B cell (primary cell): Measurements from ENCODE around the gene AHDC1. TPM values are rescaled to one million over a fixed set of nuclear protein-coding genes. Genes with fewer than 3 reads are reported as not detected.

ENCODE experiments used
- ATAC-seq: fragments of 200-7000 bp; cut with Tn5 transposase; one replicate; pipeline ENCODE4 v1.10.0; 2021; ENCODE audit warnings: low read depth, mild to moderate bottlenecking, moderate number of reproducible peaks, moderate library complexity
- CTCF ChIA-PET: fragments of 350-600 bp; sonication (Branson Sonifier 250); formaldehyde crosslinking; loops from one replicate; lab custom pipeline; 2021; ENCODE audit warnings: antibody characterized with exemption, inconsistent platforms; lab: Charles Lee
- POLR2A ChIA-PET: fragments of 350-600 bp; sonication (Branson Sonifier 250); formaldehyde crosslinking; loops from one replicate; lab custom pipeline; 2021; ENCODE audit warnings: antibody characterized with exemption; lab: Charles Lee
- DNase-seq: peaks from one replicate; pipeline ENCODE4 v3.0.0; 2013
- H2AFZ ChIP-seq: 2 replicates; pipeline ENCODE4 v1.6.1; 2012; ENCODE audit warnings: mild to moderate bottlenecking, low read depth, low read length; ENCODE audit not compliant: insufficient read depth, poor library complexity, severe bottlenecking
- H3K27ac ChIP-seq, 2 donors: 1 replicate in 1 of 2; 2 replicates in 1 of 2; pipeline ENCODE4 v1.5.1; 2012 to 2013; ENCODE audit warnings: low read length in 2 of 2, mild to moderate bottlenecking in 2 of 2, moderate library complexity in 1 of 2
- H3K27me3 ChIP-seq, 4 experiments: fragments of 200-600 bp in 1 of 4; sonication (generic) in 1 of 4; replicated peaks in 1 of 4; 1 replicate in 2 of 4; 2 replicates in 2 of 4; pipeline versions ENCODE4 v1.6.1 to v1.7.0; 2013 to 2016; ENCODE audit warnings: low read length in 3 of 4, mild to moderate bottlenecking in 2 of 4, mixed read lengths in 1 of 4, moderate library complexity in 1 of 4; ENCODE audit not compliant: insufficient read depth in 4 of 4, control insufficient read depth in 3 of 4; ENCODE audit errors: control extremely low read depth in 1 of 4
- H3K36me3 ChIP-seq, 2 experiments: replicated peaks in 1 of 2; 1 replicate in 1 of 2; 2 replicates in 1 of 2; pipeline versions ENCODE4 v1.6.1 to v1.7.1; 2013; ENCODE audit warnings: low read length in 1 of 2; ENCODE audit not compliant: insufficient read depth in 2 of 2, control insufficient read depth in 1 of 2; ENCODE audit errors: control extremely low read depth in 1 of 2, extremely low read depth in 1 of 2
- H3K4me1 ChIP-seq, 2 donors: fragments of 200-600 bp in 1 of 2; sonication (generic) in 1 of 2; 1 replicate in 1 of 2; 2 replicates in 1 of 2; pipeline versions ENCODE4 v1.5.1 to v1.6.1; 2013 to 2017; ENCODE audit warnings: low read length in 2 of 2; ENCODE audit not compliant: control insufficient read depth in 2 of 2, insufficient read depth in 2 of 2
- H3K4me2 ChIP-seq: replicated peaks from 2 replicates; pipeline ENCODE3; 2012; ENCODE audit warnings: mild to moderate bottlenecking, low read depth, low read length; ENCODE audit not compliant: poor library complexity, severe bottlenecking
- H3K4me3 ChIP-seq, 5 experiments: fragments of 200-600 bp in 1 of 5; sonication (generic) in 1 of 5; 1 replicate in 3 of 5; 2 replicates in 2 of 5; pipeline versions ENCODE4 v1.5.1 to v1.7.0; 2011 to 2016; ENCODE audit warnings: low read length in 4 of 5, mild to moderate bottlenecking in 4 of 5, low read depth in 2 of 5, control low read depth in 1 of 5, moderate library complexity in 1 of 5; ENCODE audit not compliant: insufficient read depth in 1 of 5; ENCODE audit errors: control extremely low read depth in 1 of 5, extremely low read depth in 1 of 5
- H3K79me2 ChIP-seq: fragments of 200-600 bp; sonication (generic); one replicate; pipeline ENCODE4 v1.6.0; 2016; ENCODE audit warnings: low read length; ENCODE audit not compliant: control insufficient read depth, insufficient read depth
- H3K9ac ChIP-seq: fragments of 200-600 bp; sonication (generic); 2 replicates; pipeline ENCODE4 v1.6.1; 2017; ENCODE audit warnings: mild to moderate bottlenecking, low read length, moderate library complexity
- H3K9me3 ChIP-seq, 3 donors: one replicate each; pipeline versions ENCODE4 v1.6.1 to v1.7.1; 2013; ENCODE audit warnings: low read length in 2 of 3; ENCODE audit not compliant: control insufficient read depth in 2 of 3, insufficient read depth in 1 of 3; ENCODE audit errors: control extremely low read depth in 1 of 3
- H4K20me1 ChIP-seq: 2 replicates; pipeline ENCODE4 v1.6.0; 2012; ENCODE audit warnings: mild to moderate bottlenecking, low read length; ENCODE audit not compliant: insufficient read depth, control insufficient read depth, poor library complexity, severe bottlenecking
- H3K27ac Mint-ChIP-seq: one replicate; pipeline ENCODE4 v1.8.0; 2021; ENCODE audit warnings: mixed read lengths
- H3K27me3 Mint-ChIP-seq: one replicate; pipeline ENCODE4 v1.8.0; 2021; ENCODE audit warnings: mixed read lengths
- H3K4me1 Mint-ChIP-seq: one replicate; pipeline ENCODE4 v1.8.0; 2021; ENCODE audit warnings: mixed read lengths
- H3K4me3 Mint-ChIP-seq: one replicate; pipeline ENCODE4 v1.8.0; 2021; ENCODE audit warnings: mixed read lengths
- H3K9me3 Mint-ChIP-seq: one replicate; pipeline ENCODE4 v1.8.0; 2022; ENCODE audit warnings: mixed read lengths; ENCODE audit not compliant: insufficient read depth
- CTCF ChIP-seq: fragments of 200-600 bp; IDR thresholded peaks from one replicate; pipeline ENCODE4 v1.8.0; 2022; ENCODE audit warnings: antibody characterized with exemption, mild to moderate bottlenecking
- EZH2 ChIP-seq: IDR thresholded peaks from 2 replicates; pipeline ENCODE4 v1.6.1; 2012; ENCODE audit warnings: borderline replicate concordance, low read depth, mild to moderate bottlenecking, moderate library complexity, low read length; ENCODE audit not compliant: insufficient read depth, poor library complexity, severe bottlenecking
- WGBS: methylation state at CpG from one replicate; pipeline ENCODE4 v1.1.5; 2013; ENCODE audit warnings: missing lambda C conversion rate; ENCODE audit not compliant: insufficient coverage; 5-methylcytosine and 5-hydroxymethylcytosine counted together
- intact Hi-C: fragments of 100-400 bp; cut with micrococcal nuclease; formaldehyde crosslinking; loops from one replicate; pipeline ENCODE4 v1.10.0; 2022
- polyA plus RNA-seq: library from polyadenylated mRNA; depleted of rRNA; stranded (reverse); fragments of >200 nt; gene quantifications from 2 replicates; pipeline ENCODE4 v1.2.3, GENCODE V29; 2012
- total RNA-seq, 2 donors: library from RNA; stranded (reverse); fragments of 120-200 nt in 1 of 2; gene quantifications; 1 replicate in 1 of 2; 2 replicates in 1 of 2; pipeline versions ENCODE4 v1.2.3 to v1.2.4, GENCODE V29; 2013 to 2022

Gene AHDC1
- total and polyA plus RNA-seq, 2 donors (not counting 1 experiment from before 2014, with no cell fraction given), result 6.2 to 32.0 TPM

DNA sequence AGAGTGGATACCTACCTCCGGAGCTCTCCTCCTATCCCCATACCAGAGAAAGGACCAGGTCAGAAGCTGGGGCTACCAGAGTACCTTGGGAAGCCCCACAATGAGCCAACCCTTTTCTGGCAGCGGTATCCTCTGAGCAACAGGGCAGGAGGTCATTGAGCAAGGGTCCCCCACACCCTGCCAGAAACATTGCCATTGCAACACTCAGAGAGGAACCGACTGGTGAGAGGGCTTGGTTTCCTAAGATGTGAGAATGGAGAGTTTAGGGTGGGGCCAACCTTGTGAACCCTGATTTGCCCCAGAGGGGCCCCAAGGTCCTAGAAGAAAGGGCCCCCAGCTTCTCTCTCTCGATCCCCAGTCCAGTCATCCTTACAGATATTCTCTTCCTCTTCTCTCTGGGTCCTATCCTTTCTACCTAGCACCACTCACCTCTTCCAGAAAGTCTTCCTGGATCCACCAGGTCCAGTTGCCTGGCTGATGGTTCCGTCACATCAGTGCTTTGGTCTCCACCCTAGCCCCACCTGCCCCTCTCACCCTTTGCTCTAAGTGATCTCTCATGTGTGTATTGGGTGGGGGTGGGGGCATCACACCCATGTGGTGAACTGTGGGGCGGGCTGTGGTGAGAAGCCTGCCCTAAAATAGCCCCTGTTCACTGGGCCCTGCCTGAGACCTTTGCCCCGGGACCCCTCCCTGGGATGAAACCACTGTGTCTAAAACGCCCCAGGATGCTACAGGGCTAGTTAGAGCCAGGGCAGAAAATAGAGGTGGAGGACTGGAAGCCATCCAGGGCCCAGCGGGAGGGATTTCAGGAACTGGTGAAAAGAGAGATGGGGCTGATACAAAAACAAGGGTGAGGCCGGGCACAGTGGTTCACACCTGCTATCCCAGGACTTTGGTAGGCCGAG lies 22.3 kb upstream of the AHDC1 start:
- Histone ChIP-seq H2AFZ (peak overlapping the region; percentile 69), H3K9ac (peak overlapping the region; percentile 75), H3K27me3 (no peaks in the 10 kb centered on the region), H3K9me3 (no peaks in the 10 kb centered on the region), H3K27ac (peak overlapping the region; percentile 87 to 88), H3K4me3 (peak overlapping the region; percentile 43 to 66 (median 63)), H3K36me3 (peaks cover 3 to 30% of the 10 kb centered on the region in 2 experiments), H4K20me1 (peaks cover 9% of the 10 kb centered on the region), H3K4me1 (peaks cover 85 to 99% of the 10 kb centered on the region in 2 donors), H3K4me2 (peak overlapping the region; percentile 91), H3K79me2 (peaks cover 35% of the 10 kb centered on the region)
- Mint-ChIP-seq H3K27me3 (no peaks in the 10 kb centered on the region), H3K4me3 (no peak overlapping the region), H3K27ac (no peak overlapping the region), H3K9me3 (no peaks in the 10 kb centered on the region), H3K4me1 (peaks cover 50% of the 10 kb centered on the region)
- WGBS, result 17% methylated on average over 7 of the region's 11 CpGs
- DNase-seq, result peak; percentile 68
- TF ChIP-seq EZH2 (no peak), CTCF (no peak)
- ChIA-PET CTCF (interaction anchor here (0.8 to 2.5 kb wide), 9 partner anchors 8 to 189 kb away, joined by 3 to 22 read pairs (median 6); partner anchors contain the start of gene FGR), POLR2A (interaction anchor here (0.8 to 2.0 kb wide), 7 partner anchors 8 to 38 kb away, joined by 3 to 16 read pairs (median 4); partner anchors contain the start of gene FGR)
- intact Hi-C loops, result loop anchor here (1.0 kb wide), 2 partner anchors 9 to 17 kb away; partner anchors contain the start of gene FGR
- peak; percentile 46 for ATAC-seq
